ENCODE data around the gene MMS22L. TPM values are rescaled to one million over a fixed set of nuclear protein-coding genes. Genes with fewer than 3 reads are reported as not detected.
"Not testable (repeated sequence)": the region's sequence is repeated elsewhere in the genome, so short reads cannot be mapped to it uniquely, and the experiment has no call there.

MMS22L gene
- total RNA-seq, 3 donors from 2014 or later (not counting 1 experiment from before 2014, with no cell fraction given): 9.1 to 14.3 (median 11.7) TPM

- intact Hi-C loops (cut with micrococcal nuclease): no loop called here
These were observed 122.7 kb downstream of the MMS22L start for GRCh38 chr6:97160280-97160679.

GRCh38 chr6:97155447-97155846 lies 127.6 kb downstream of the MMS22L start:
- H3K9me3 Mint-ChIP-seq; H3K4me3 ChIP-seq (ENCODE audit: low read length); H3K27me3 Mint-ChIP-seq (ENCODE audit: low read depth in 2 of 2); H3K36me3 ChIP-seq (ENCODE audit: control insufficient read depth, insufficient read depth, low read length); DNase-seq; H3K27ac Mint-ChIP-seq; H3K4me1 ChIP-seq (ENCODE audit: control insufficient read depth, insufficient read depth, low read length); H3K9me3 ChIP-seq (ENCODE audit: control insufficient read depth, insufficient read depth, low read length); H3K4me3 Mint-ChIP-seq; intact Hi-C loops (cut with micrococcal nuclease); H3K27me3 ChIP-seq (ENCODE audit: control insufficient read depth, insufficient read depth, low read length); H3K27ac ChIP-seq (ENCODE audit: low read length); H3K4me1 Mint-ChIP-seq; ATAC-seq: not testable (repeated sequence)
- peaks cover 15% of the 10 kb centered on the region for H3K36me3 Mint-ChIP-seq
- WGBS (ENCODE audit: insufficient coverage): 100% methylated on average over 1 of the region's 5 CpGs

More at GRCh38 chr6:97160280-97160679, 122.7 kb downstream of the MMS22L start:
- DNase-seq: no peak
- no peak overlapping the region for H3K4me3 ChIP-seq (ENCODE audit: low read length)
- TF ChIP-seq, protein P1, sequence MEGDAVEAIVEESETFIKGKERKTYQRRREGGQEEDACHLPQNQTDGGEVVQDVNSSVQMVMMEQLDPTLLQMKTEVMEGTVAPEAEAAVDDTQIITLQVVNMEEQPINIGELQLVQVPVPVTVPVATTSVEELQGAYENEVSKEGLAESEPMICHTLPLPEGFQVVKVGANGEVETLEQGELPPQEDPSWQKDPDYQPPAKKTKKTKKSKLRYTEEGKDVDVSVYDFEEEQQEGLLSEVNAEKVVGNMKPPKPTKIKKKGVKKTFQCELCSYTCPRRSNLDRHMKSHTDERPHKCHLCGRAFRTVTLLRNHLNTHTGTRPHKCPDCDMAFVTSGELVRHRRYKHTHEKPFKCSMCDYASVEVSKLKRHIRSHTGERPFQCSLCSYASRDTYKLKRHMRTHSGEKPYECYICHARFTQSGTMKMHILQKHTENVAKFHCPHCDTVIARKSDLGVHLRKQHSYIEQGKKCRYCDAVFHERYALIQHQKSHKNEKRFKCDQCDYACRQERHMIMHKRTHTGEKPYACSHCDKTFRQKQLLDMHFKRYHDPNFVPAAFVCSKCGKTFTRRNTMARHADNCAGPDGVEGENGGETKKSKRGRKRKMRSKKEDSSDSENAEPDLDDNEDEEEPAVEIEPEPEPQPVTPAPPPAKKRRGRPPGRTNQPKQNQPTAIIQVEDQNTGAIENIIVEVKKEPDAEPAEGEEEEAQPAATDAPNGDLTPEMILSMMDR (IDR thresholded peaks at IDR 0.05): no peak
- H3K4me3 Mint-ChIP-seq: no peak overlapping the region
- H3K4me1 ChIP-seq (ENCODE audit: control insufficient read depth, insufficient read depth, low read length): no peaks in the 10 kb centered on the region
- H3K36me3 ChIP-seq (ENCODE audit: control insufficient read depth, insufficient read depth, low read length): peaks cover 15% of the 10 kb centered on the region
- H3K27me3 ChIP-seq (ENCODE audit: control insufficient read depth, insufficient read depth, low read length): no peaks in the 10 kb centered on the region
- H3K27ac Mint-ChIP-seq: no peak overlapping the region
- H3K36me3 Mint-ChIP-seq: peaks cover 24% of the 10 kb centered on the region
- H3K4me1 Mint-ChIP-seq: no peaks in the 10 kb centered on the region
- no peaks in the 10 kb centered on the region for H3K27me3 Mint-ChIP-seq (ENCODE audit: low read depth in 2 of 2)
- no peak overlapping the region for H3K27ac ChIP-seq (ENCODE audit: low read length)
- H3K9me3 ChIP-seq (ENCODE audit: control insufficient read depth, insufficient read depth, low read length): no peaks in the 10 kb centered on the region
- ATAC-seq: no peak
- peaks cover 5 to 6% of the 10 kb centered on the region in 2 donors for H3K9me3 Mint-ChIP-seq

GRCh38 chr6:97154015-97154414 lies 129.0 kb downstream of the MMS22L start:
- Histone ChIP-seq H3K4me3 (ENCODE audit: low read length) (no peak overlapping the region), H3K9me3 (ENCODE audit: control insufficient read depth, insufficient read depth, low read length) (no peaks in the 10 kb centered on the region), H3K27me3 (ENCODE audit: control insufficient read depth, insufficient read depth, low read length) (no peaks in the 10 kb centered on the region), H3K27ac (ENCODE audit: low read length) (no peak overlapping the region), H3K36me3 (ENCODE audit: control insufficient read depth, insufficient read depth, low read length) (peaks cover 4% of the 10 kb centered on the region), H3K4me1 (ENCODE audit: control insufficient read depth, insufficient read depth, low read length) (no peaks in the 10 kb centered on the region)
- Mint-ChIP-seq H3K27ac (no peak overlapping the region), H3K27me3 (ENCODE audit: low read depth in 2 of 2) (no peaks in the 10 kb centered on the region), H3K9me3 (peaks cover 3% of the 10 kb centered on the region in 2 donors), H3K36me3 (peaks cover 13% of the 10 kb centered on the region), H3K4me3 (no peak overlapping the region), H3K4me1 (no peaks in the 10 kb centered on the region)
- no peak for ATAC-seq
- intact Hi-C loops (cut with micrococcal nuclease): no loop called here
- WGBS (ENCODE audit: insufficient coverage): 100% methylated on average over 1 of the region's 3 CpGs
- TF ChIP-seq, protein P1 (IDR thresholded peaks at IDR 0.05): no peak
- no peak for DNase-seq

GRCh38 chr6:97151601-97152000 lies 131.4 kb downstream of the MMS22L start:
- Histone ChIP-seq H3K9me3 (ENCODE audit: control insufficient read depth, insufficient read depth, low read length) (no peaks in the 10 kb centered on the region), H3K4me3 (ENCODE audit: low read length) (no peak overlapping the region), H3K4me1 (ENCODE audit: control insufficient read depth, insufficient read depth, low read length) (no peaks in the 10 kb centered on the region), H3K36me3 (ENCODE audit: control insufficient read depth, insufficient read depth, low read length) (peaks cover 4% of the 10 kb centered on the region), H3K27me3 (ENCODE audit: control insufficient read depth, insufficient read depth, low read length) (no peaks in the 10 kb centered on the region), H3K27ac (ENCODE audit: low read length) (no peak overlapping the region)
- TF ChIP-seq, protein P1 (IDR thresholded peaks at IDR 0.05): no peak
- Mint-ChIP-seq H3K9me3 (peaks cover 0 to 3% of the 10 kb centered on the region in 2 donors), H3K4me3 (no peak overlapping the region), H3K4me1 (no peaks in the 10 kb centered on the region), H3K36me3 (no peaks in the 10 kb centered on the region), H3K27me3 (ENCODE audit: low read depth in 2 of 2) (no peaks in the 10 kb centered on the region), H3K27ac (no peak overlapping the region)
- intact Hi-C loops (cut with micrococcal nuclease): no loop called here
- DNase-seq (no peak), ATAC-seq (no peak)

All from natural killer cell (primary cell).